ENCODE results near the gene WNT1.

The WNT1 gene

DNA sequence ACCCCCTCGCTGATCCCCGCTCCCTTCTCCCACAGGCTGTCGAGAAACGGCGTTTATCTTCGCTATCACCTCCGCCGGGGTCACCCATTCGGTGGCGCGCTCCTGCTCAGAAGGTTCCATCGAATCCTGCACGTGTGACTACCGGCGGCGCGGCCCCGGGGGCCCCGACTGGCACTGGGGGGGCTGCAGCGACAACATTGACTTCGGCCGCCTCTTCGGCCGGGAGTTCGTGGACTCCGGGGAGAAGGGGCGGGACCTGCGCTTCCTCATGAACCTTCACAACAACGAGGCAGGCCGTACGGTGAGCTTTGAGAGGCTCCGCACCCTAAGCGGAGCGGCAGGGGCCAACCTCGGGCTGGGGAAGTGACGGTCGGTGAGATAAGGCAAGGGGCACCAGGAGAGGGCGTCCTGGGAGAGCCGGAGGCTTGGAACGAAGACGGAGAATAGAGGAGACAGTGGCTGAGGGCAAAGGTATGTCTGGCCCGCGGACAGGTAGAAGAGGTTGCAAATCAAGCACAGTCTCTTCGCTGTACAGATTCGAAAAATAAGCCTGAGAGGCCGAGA lies 2.3 kb downstream of the WNT1 start:
- H3K4ac ChIP-seq (ENCODE audit: low read depth in 1 of 2, low read length in 2 of 2): no peak overlapping the region
- H3K36me3 ChIP-seq (ENCODE audit: control insufficient read depth in 1 of 2, insufficient read depth in 2 of 2, low read depth in 1 of 2, low read length in 2 of 2): no peaks in the 10 kb centered on the region
- H2BK120ac ChIP-seq (ENCODE audit: low read depth, low read length): no peak overlapping the region
- no peaks in the 10 kb centered on the region for H3K79me1 ChIP-seq (replicated peaks; ENCODE audit: low read length, poor library complexity, severe bottlenecking)
- no peak overlapping the region for H4K8ac ChIP-seq (ENCODE audit: low read length)
- H3K14ac ChIP-seq (ENCODE audit: low read length in 2 of 2): no peak overlapping the region
- 3% methylated on average over 46 of the region's 46 CpGs for WGBS
- no peak overlapping the region for H2AK5ac ChIP-seq (ENCODE audit: low read length, severe bottlenecking)
- H3K4me3 ChIP-seq (ENCODE audit: insufficient read depth in 1 of 2, low read depth in 1 of 2, low read length in 2 of 2): no peak overlapping the region
- no peak overlapping the region for H2AFZ ChIP-seq (ENCODE audit: low read depth, low read length)
- H2BK15ac ChIP-seq (ENCODE audit: low read depth, poor library complexity, severe bottlenecking): no peak overlapping the region
- no peak overlapping the region for H4K91ac ChIP-seq (ENCODE audit: low read length)
- peaks cover 39% of the 10 kb centered on the region for H3K4me1 ChIP-seq (ENCODE audit: control insufficient read depth, insufficient read depth, low read depth, low read length)
- H2BK5ac ChIP-seq (ENCODE audit: low read depth, low read length, poor library complexity, severe bottlenecking): no peak overlapping the region
- H3K4me2 ChIP-seq (ENCODE audit: low read length, poor library complexity, severe bottlenecking): no peak overlapping the region
- no peak overlapping the region for H3K9ac ChIP-seq (ENCODE audit: low read length)
- DNase-seq: no peak
- no peak overlapping the region for H3K27ac ChIP-seq (ENCODE audit: low read length, poor library complexity, severe bottlenecking)
- H3K18ac ChIP-seq (ENCODE audit: low read depth in 1 of 2, low read length in 2 of 2): no peak overlapping the region
- H2BK12ac ChIP-seq (ENCODE audit: low read length in 2 of 2): no peak overlapping the region
- H3K23ac ChIP-seq (ENCODE audit: low read length in 2 of 2): peak overlapping the region in 1 of 2 experiments; percentile 26
- H3K9me3 ChIP-seq (ENCODE audit: control insufficient read depth, low read length): no peaks in the 10 kb centered on the region
- peaks cover 96% of the 10 kb centered on the region in 2 experiments for H3K27me3 ChIP-seq (ENCODE audit: control insufficient read depth in 1 of 2, insufficient read depth in 1 of 2, low read length in 2 of 2)

DNA sequence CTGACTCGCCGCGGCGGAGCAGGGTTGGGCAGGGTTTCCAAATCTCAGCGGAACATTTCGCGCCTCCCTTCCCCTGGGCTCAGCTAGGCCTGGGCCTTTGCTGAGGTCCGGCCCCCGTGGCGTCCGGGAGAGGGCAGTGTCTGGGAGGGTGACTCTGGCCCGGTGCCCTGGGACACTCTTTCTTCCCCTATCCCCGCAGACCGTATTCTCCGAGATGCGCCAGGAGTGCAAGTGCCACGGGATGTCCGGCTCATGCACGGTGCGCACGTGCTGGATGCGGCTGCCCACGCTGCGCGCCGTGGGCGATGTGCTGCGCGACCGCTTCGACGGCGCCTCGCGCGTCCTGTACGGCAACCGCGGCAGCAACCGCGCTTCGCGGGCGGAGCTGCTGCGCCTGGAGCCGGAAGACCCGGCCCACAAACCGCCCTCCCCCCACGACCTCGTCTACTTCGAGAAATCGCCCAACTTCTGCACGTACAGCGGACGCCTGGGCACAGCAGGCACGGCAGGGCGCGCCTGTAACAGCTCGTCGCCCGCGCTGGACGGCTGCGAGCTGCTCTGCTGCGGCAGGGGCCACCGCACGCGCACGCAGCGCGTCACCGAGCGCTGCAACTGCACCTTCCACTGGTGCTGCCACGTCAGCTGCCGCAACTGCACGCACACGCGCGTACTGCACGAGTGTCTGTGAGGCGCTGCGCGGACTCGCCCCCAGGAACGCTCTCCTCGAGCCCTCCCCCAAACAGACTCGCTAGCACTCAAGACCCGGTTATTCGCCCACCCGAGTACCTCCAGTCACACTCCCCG lies 3.0 kb downstream of the WNT1 start:
- peak overlapping the region in 1 of 2 experiments; percentile 13 for H3K14ac ChIP-seq (ENCODE audit: low read length in 2 of 2)
- DNase-seq: peak; percentile 37
- H3K4me3 ChIP-seq (ENCODE audit: insufficient read depth in 1 of 2, low read depth in 1 of 2, low read length in 2 of 2): peak overlapping the region; percentile 21 to 29
- peaks cover 39% of the 10 kb centered on the region for H3K4me1 ChIP-seq (ENCODE audit: control insufficient read depth, insufficient read depth, low read depth, low read length)
- peak overlapping the region; percentile 65 to 85 for H3K23ac ChIP-seq (ENCODE audit: low read length in 2 of 2)
- no peak overlapping the region for H4K8ac ChIP-seq (ENCODE audit: low read length)
- WGBS: 5% methylated on average over 83 of the region's 91 CpGs
- no peak overlapping the region for H2BK120ac ChIP-seq (ENCODE audit: low read depth, low read length)
- no peaks in the 10 kb centered on the region for H3K9me3 ChIP-seq (ENCODE audit: control insufficient read depth, low read length)
- no peaks in the 10 kb centered on the region for H3K79me1 ChIP-seq (replicated peaks; ENCODE audit: low read length, poor library complexity, severe bottlenecking)
- no peak overlapping the region for H4K91ac ChIP-seq (ENCODE audit: low read length)
- H3K27ac ChIP-seq (ENCODE audit: low read length, poor library complexity, severe bottlenecking): no peak overlapping the region
- H2AFZ ChIP-seq (ENCODE audit: low read depth, low read length): peak overlapping the region; percentile 7
- no peak overlapping the region for H2BK12ac ChIP-seq (ENCODE audit: low read length in 2 of 2)
- H3K4me2 ChIP-seq (ENCODE audit: low read length, poor library complexity, severe bottlenecking): peak overlapping the region; percentile 31
- H2AK5ac ChIP-seq (ENCODE audit: low read length, severe bottlenecking): no peak overlapping the region
- H3K27me3 ChIP-seq (ENCODE audit: control insufficient read depth in 1 of 2, insufficient read depth in 1 of 2, low read length in 2 of 2): peaks cover 96% of the 10 kb centered on the region in 2 experiments
- H3K36me3 ChIP-seq (ENCODE audit: control insufficient read depth in 1 of 2, insufficient read depth in 2 of 2, low read depth in 1 of 2, low read length in 2 of 2): no peaks in the 10 kb centered on the region
- H3K9ac ChIP-seq (ENCODE audit: low read length): no peak overlapping the region
- H3K4ac ChIP-seq (ENCODE audit: low read depth in 1 of 2, low read length in 2 of 2): no peak overlapping the region
- no peak overlapping the region for H3K18ac ChIP-seq (ENCODE audit: low read depth in 1 of 2, low read length in 2 of 2)
- H2BK5ac ChIP-seq (ENCODE audit: low read depth, low read length, poor library complexity, severe bottlenecking): no peak overlapping the region
- H2BK15ac ChIP-seq (ENCODE audit: low read depth, poor library complexity, severe bottlenecking): no peak overlapping the region

DNA sequence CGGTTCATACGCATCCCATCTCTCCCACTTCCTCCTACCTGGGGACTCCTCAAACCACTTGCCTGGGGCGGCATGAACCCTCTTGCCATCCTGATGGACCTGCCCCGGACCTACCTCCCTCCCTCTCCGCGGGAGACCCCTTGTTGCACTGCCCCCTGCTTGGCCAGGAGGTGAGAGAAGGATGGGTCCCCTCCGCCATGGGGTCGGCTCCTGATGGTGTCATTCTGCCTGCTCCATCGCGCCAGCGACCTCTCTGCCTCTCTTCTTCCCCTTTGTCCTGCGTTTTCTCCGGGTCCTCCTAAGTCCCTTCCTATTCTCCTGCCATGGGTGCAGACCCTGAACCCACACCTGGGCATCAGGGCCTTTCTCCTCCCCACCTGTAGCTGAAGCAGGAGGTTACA lies 3.6 kb downstream of the WNT1 start:
- Histone ChIP-seq H2BK5ac (ENCODE audit: low read depth, low read length, poor library complexity, severe bottlenecking) (no peak overlapping the region), H3K36me3 (ENCODE audit: control insufficient read depth in 1 of 2, insufficient read depth in 2 of 2, low read depth in 1 of 2, low read length in 2 of 2) (no peaks in the 10 kb centered on the region), H4K8ac (ENCODE audit: low read length) (no peak overlapping the region), H3K9ac (ENCODE audit: low read length) (no peak overlapping the region), H3K4ac (ENCODE audit: low read depth in 1 of 2, low read length in 2 of 2) (no peak overlapping the region), H2BK12ac (ENCODE audit: low read length in 2 of 2) (no peak overlapping the region), H3K9me3 (ENCODE audit: control insufficient read depth, low read length) (no peaks in the 10 kb centered on the region), H3K4me1 (ENCODE audit: control insufficient read depth, insufficient read depth, low read depth, low read length) (peaks cover 39% of the 10 kb centered on the region), H3K27me3 (ENCODE audit: control insufficient read depth in 1 of 2, insufficient read depth in 1 of 2, low read length in 2 of 2) (peaks cover 95 to 96% of the 10 kb centered on the region in 2 experiments), H4K91ac (ENCODE audit: low read length) (no peak overlapping the region), H3K14ac (ENCODE audit: low read length in 2 of 2) (no peak overlapping the region), H3K79me1 (replicated peaks; ENCODE audit: low read length, poor library complexity, severe bottlenecking) (no peaks in the 10 kb centered on the region), H3K4me2 (ENCODE audit: low read length, poor library complexity, severe bottlenecking) (no peak overlapping the region), H3K23ac (ENCODE audit: low read length in 2 of 2) (no peak overlapping the region), H2AFZ (ENCODE audit: low read depth, low read length) (no peak overlapping the region), H3K18ac (ENCODE audit: low read depth in 1 of 2, low read length in 2 of 2) (no peak overlapping the region), H2BK120ac (ENCODE audit: low read depth, low read length) (no peak overlapping the region), H2AK5ac (ENCODE audit: low read length, severe bottlenecking) (no peak overlapping the region), H3K27ac (ENCODE audit: low read length, poor library complexity, severe bottlenecking) (no peak overlapping the region), H3K4me3 (ENCODE audit: insufficient read depth in 1 of 2, low read depth in 1 of 2, low read length in 2 of 2) (peak overlapping the region in 1 of 2 experiments; percentile 29), H2BK15ac (ENCODE audit: low read depth, poor library complexity, severe bottlenecking) (no peak overlapping the region)
- no peak for DNase-seq
- 5% methylated on average over 13 of the region's 13 CpGs for WGBS

DNA sequence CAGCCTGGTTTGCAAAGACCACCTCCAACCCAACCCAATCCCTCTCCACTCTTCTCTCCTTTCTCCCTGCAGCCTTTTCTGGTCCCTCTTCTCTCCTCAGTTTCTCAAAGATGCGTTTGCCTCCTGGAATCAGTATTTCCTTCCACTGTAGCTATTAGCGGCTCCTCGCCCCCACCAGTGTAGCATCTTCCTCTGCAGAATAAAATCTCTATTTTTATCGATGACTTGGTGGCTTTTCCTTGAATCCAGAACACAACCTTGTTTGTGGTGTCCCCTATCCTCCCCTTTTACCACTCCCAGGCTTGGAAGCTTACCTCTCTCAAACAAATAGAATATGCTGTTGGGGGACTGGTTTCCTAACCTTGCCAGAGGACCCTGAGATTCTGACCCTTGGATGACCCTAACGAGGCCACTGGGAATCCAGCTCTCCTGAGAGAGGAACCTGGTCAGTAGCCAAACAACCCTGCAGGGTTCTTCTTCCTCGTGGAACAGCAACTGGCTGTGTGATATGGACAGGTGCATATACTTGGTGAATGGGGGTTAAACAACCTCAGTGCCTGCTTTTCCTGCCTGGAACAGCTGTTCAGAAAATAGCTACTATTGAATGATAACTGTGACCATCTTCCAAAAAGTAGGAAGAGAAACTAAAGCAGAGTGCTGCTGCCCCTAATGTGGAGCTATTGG lies 4.4 kb downstream of the WNT1 start:
- no peak for DNase-seq
- Histone ChIP-seq H3K23ac (ENCODE audit: low read length in 2 of 2) (no peak overlapping the region), H4K91ac (ENCODE audit: low read length) (no peak overlapping the region), H3K36me3 (ENCODE audit: control insufficient read depth in 1 of 2, insufficient read depth in 2 of 2, low read depth in 1 of 2, low read length in 2 of 2) (no peaks in the 10 kb centered on the region), H3K27ac (ENCODE audit: low read length, poor library complexity, severe bottlenecking) (no peak overlapping the region), H3K9ac (ENCODE audit: low read length) (no peak overlapping the region), H3K18ac (ENCODE audit: low read depth in 1 of 2, low read length in 2 of 2) (no peak overlapping the region), H3K14ac (ENCODE audit: low read length in 2 of 2) (no peak overlapping the region), H2AK5ac (ENCODE audit: low read length, severe bottlenecking) (no peak overlapping the region), H2BK5ac (ENCODE audit: low read depth, low read length, poor library complexity, severe bottlenecking) (no peak overlapping the region), H3K79me1 (replicated peaks; ENCODE audit: low read length, poor library complexity, severe bottlenecking) (no peaks in the 10 kb centered on the region), H3K4me2 (ENCODE audit: low read length, poor library complexity, severe bottlenecking) (no peak overlapping the region), H2BK12ac (ENCODE audit: low read length in 2 of 2) (no peak overlapping the region), H2BK15ac (ENCODE audit: low read depth, poor library complexity, severe bottlenecking) (no peak overlapping the region), H2BK120ac (ENCODE audit: low read depth, low read length) (no peak overlapping the region), H3K4me3 (ENCODE audit: insufficient read depth in 1 of 2, low read depth in 1 of 2, low read length in 2 of 2) (no peak overlapping the region), H3K4me1 (ENCODE audit: control insufficient read depth, insufficient read depth, low read depth, low read length) (peaks cover 39% of the 10 kb centered on the region), H3K27me3 (ENCODE audit: control insufficient read depth in 1 of 2, insufficient read depth in 1 of 2, low read length in 2 of 2) (peaks cover 95 to 96% of the 10 kb centered on the region in 2 experiments), H3K4ac (ENCODE audit: low read depth in 1 of 2, low read length in 2 of 2) (no peak overlapping the region), H3K9me3 (ENCODE audit: control insufficient read depth, low read length) (no peaks in the 10 kb centered on the region), H4K8ac (ENCODE audit: low read length) (no peak overlapping the region), H2AFZ (ENCODE audit: low read depth, low read length) (no peak overlapping the region)
- 62% methylated on average over 6 of the region's 6 CpGs for whole genome bisulfite sequencing

All from mesenchymal stem cell (in vitro differentiated cells and primary cell).